GM19351 (cell line): Measurements from ENCODE around the gene TCTN2.

Experiments
- ATAC-seq: cut with Tn5 transposase; IDR thresholded peaks from one replicate; pipeline ENCODE4 v1.9.1; 2021; ENCODE audit warnings: mild to moderate bottlenecking, moderate library complexity; ENCODE audit not compliant: unreplicated experiment

The TCTN2 gene

DNA sequence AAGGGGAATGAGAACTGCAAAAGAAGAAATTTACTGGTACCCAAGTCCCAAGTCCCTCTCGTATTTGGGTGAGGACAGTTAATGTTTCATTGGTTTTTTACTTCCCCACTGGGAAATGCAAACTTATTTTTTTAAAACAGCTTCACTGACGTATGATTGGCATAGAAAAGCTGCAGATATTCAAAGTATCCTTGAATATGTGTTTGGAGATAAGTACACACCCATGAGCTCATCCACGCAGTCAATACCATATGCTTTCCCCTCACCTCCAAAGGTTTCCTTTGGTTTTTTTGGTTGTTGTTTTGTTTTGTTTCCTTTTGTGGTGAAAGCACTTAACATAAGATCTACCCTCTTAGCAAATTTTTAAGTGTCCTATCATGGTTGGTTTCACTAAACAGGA, 13.1 kb downstream of the TCTN2 start:
- ATAC-seq = no peak

DNA sequence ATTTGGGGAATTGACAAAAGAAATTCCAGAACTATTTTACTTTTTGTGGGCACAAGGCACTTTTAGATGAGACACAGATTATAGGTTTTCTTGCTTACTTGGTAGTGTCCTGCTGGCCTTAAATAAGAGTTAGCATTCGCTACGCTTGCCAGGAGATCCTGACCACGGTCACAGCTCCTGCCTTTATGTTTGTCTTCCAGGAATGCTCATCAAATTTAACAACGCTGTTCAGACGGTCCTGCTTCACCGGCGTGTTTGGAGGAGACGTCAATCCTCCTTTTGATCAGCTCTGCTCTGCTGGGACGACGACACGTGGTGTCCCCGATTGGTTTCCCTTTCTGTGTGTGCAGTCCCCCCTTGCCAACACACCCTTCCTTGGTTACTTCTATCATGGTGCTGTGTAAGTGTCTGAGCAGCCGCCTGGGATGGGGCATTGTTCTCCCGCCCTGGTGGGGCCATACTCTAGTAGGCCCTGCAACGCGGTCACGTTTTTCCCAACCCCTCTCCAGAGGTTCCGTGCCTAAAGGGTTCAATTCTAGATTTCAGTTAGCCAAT, 15.8 kb downstream of the TCTN2 start:
- no peak for ATAC-seq

DNA sequence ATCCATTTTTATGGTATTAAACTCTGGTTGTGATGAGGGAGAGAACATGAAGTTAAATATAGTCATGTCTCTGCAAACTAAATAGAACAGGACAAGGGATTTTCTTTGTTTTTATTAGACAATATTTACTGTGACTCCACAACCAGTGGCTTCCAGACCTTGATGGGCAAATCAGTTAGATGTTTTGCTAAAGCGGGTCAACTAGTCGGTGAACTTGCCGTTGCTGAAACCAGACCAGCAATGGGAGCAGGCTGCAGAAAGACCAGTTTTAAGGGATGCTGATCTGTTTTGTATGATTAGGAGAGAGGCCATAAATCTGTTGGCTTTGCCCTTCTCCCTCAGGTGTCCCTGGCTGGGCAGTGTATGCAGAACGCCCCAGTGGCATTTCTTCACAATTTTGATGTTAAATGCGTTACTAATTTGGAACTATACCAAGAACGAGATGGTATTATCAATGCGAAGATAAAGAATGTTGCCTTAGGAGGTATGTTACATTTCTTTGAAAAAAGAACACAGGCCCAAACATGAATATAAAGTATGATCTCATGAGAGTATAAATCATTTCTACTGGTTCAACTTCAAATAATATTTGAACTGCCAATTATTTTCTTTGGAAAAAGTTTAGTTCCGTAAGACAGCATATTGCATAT, 19.4 kb downstream of the TCTN2 start:
- ATAC-seq = no peak

DNA sequence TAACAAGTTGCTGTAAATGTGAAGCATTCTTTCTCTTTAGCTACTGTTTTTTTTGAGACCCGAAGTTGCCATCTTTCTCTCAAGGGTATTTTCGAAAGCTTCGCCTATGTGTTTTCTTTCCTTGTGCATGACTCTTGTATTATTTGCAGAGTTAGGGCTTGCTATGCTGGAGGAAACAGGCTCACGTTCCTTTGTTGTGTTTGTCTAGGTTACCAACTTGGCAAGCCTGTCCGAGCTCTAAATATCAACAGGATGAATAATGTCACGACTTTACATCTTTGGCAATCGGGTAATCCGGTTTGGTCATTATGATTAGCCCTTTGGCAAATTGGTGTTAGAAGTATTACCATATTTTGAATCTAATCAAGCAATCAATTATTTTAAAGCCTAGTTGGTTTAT, 25.3 kb downstream of the TCTN2 start:
- ATAC-seq = no peak

DNA sequence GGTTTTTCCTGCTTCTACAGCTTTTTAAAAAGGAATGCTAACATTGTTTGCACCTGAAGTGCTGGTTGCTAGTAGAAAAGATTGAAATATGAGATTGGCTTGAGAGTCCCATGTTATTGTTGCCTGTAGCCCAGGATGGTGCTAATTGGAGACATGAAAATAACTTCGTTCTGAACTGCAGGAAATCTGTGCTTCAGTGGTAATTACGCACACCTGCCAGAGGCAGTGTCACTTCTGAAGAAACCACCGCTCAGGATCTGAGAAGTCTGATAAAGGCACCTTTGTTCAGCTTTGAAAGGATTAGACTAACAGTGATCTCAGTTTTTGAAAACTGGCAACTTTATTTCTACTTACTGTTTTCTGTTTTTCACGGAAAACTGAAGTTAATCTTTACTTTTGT, 25.7 kb downstream of the TCTN2 start:
- ATAC-seq = no peak

DNA sequence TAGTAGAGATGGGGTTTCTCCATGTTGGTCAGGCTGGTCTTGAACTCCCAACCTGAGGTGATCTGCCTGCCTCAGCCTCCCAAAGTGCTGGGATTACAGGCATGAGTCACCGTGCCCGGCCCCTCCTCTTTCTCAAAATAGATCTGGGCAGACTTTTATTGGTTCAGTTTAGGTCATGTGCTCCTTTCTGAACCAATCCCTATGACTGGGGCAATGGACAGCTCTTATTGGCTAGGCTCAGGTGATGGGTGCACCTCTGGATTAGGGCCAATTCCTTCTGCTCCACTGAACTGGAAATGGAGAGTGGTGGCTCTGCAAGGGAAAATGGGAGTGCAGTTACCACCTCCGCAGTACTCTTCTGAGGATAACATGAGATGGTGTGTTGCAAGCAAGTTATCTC, 35.0 kb downstream of the TCTN2 start:
- ATAC-seq = no peak

DNA sequence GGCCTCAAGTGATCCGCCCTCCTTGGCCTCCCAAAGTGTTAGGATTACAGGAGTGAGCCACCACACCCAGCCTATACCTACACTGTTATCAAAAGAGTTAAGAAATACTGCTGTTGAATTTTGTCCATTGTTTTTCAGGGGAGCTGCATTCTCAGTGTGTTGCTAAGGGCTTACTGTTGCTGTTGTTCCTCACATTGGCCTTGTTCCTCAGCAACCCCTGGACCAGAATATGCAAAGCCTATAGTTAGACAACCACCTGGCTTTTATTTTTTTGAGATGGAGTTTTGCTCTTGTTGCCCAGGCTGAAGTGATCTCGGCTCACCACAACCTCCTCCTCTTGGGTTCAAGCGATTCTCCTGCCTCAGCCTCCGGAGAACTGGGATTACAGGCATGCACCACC, 36.6 kb downstream of the TCTN2 start:
- ATAC-seq = no peak

DNA sequence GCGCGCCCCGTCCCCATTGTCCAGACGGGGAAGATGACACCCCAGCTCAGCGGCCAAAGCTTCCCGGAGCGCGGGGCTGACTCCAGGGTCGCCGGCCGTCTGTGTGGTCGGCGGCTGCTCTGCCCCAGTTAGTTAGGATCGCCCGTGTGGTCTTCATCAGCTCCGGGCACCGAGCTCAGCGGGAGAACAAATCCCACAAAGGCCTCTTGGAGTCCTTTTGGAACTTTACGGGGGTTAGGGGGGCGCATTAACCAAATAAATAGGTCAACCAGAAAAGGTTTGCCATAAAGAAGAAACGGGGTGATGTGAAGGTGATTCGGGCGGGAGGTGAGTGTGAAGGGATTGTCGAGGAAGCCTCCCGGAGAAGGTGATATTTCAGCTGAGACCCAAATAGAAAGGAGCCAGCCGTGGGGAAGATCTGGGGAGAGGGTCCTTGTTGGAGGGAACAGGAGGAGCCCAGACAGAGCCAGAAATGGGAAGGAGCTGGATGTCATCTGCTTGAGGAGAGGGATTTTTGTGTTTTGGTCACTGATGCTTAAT, 41.9 kb downstream of the TCTN2 start:
- ATAC-seq = no peak

DNA sequence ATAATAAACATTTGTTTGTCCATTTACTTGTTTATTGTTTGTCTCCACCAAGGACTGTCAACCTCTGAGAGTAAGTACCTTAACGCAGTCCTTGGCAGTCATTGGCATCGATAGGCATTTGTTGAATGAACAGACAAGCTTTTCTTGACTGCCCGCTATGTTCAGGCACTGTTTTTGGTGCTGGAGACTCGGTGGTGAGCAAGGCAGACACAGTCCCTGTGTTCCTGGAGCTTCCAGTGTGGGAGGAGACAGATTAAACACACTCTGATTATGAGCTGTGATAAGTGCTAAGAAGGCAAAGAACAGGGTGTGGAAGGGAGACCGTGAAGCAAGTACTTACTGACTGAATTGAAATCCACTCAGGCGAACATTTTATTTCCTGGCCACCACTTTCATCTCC, 42.5 kb downstream of the TCTN2 start:
- ATAC-seq = no peak

DNA sequence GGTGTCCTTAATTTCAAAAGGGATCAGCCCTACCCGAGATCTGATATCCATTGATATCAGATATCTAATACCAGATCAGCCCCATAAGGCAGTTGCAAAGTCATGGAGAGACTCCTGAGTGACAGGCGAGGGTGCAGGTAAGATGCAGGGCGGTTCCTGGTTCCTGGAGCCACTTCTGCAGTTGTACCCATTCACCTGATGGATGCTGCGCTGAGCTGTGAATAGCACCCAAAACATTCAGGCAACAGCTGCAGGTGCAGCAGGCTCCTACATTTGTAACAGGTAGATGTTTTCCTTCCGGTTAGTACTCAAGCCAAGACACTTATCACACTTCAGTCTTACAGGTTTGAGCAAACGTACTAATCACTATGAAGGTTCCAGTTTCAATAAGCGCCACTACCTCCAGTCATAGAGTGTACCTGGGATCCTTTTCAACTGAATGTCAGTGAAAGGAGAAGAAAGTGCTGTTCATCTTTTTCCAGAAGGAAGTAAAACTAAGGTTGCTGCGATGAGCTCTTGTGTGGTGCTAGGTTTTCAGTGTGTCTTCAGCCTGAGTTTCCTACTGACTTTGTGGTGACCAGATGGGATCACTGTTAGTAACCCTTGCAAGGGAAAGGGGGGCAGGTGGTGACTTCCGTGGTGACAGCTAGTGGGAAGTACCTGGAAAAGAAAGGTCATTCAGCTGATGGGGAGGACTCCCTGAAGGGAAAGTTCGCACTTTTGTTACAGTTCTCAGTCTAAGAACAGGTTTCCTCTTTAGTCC, 43.1 kb downstream of the TCTN2 start:
- no peak for ATAC-seq

DNA sequence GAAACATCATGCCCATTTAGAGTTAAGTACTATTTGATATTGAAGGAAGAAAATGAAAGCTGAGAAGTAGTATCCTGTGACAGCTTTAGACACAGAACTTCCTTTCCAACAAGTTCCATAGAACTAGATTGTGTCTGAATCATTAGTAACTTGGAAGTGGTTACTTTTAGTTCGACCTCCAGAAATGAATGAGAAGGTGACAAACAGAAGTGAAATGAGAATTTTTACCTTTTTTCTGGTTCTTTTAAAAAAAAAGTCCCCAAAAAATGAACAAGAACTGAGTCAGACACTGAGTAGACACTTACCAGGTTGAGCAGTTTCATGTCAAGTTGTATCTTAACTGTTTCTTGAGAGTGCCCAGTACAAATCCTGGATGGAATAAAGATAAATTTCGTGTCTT, 44.3 kb downstream of the TCTN2 start:
- no peak for ATAC-seq

DNA sequence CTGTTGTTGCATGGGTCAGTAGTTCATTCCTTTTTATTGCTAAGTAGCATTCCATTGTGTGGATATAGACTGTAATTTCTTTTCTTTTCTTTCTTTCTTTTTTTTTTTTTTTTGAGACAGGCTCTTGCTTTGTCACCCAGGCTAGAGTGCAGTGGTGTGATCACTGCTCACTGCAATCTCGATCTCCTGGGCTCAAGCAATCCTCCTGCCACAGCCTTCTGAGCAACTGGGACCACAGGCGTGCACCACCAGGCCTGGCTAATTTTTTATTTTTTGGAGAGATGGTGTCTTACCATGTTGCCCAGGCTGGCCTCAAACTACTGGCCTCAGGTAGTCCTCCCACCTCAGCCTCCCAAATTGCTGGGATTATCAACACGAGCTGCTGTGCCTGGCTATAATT, 46.4 kb downstream of the TCTN2 start:
- ATAC-seq = no peak

DNA sequence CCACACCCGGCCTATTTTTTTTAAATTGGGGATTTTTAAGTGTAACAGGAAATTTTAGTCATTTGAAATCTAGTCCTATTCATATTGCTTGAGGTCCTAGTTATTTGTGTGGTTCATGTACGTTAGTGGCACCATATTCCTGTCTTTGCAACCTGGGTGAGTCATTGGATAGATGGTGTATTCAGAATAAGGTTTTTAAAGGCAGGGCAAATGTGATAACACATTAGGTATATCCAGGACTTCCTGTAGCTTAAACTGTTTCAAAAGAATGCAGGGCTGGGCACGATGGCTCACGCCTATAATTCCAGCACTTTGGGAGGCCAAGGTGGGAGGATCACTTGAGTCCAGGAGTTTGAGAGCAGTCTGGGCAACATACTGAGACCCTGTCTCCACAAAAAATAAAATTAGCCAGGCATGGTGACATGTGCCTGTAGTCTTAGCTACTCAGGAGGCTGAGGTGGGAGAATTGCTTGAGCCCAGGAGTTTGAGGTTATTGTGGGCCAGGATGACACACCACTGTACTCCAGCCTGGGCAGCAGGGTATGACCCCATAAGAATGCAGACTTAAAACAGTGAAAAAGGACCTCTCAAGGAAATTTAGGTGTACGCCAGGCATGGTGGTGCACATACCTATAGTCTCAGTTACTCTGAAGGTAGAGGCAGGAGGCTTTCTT, 49.4 kb downstream of the TCTN2 start:
- ATAC-seq = no peak

DNA sequence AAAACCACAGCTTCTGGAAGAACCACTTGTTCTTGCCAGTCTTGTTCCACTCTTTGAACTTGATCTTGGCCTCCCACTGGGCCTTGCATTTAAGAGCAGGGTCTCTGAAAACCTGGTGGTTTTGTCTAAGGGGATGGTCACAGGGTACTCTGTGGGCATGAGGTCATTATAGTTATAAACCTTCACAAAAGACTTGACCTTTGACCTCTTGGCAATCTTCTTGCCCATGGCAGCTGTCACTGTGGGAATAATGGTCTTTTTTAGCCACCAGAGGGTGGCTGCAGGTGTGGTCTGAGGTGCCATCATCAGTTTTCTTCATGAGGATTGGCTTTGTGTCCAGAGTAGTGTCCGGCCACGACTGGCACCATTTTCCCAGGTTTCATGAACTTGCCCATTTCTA, 50.3 kb downstream of the TCTN2 start:
- no peak for ATAC-seq

DNA sequence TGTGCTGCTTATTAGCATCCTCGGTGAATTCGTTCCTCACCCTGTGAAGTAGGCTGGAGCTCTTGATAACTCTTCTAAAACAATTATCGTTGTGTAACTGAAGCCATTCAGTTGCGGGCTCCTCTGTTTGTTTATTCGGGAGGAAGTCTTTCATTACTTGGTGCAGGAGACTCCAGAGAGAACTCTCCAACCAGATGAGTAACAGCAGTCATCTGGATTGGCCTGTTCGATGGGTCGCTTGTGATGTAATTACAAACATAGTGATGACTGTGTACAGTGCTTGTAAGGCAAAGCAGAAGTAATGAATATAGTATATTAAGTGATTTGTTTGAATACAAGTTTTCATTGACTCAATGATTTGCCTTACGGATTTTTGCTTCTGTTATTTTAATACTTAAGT, 52.1 kb downstream of the TCTN2 start:
- ATAC-seq = no peak

DNA sequence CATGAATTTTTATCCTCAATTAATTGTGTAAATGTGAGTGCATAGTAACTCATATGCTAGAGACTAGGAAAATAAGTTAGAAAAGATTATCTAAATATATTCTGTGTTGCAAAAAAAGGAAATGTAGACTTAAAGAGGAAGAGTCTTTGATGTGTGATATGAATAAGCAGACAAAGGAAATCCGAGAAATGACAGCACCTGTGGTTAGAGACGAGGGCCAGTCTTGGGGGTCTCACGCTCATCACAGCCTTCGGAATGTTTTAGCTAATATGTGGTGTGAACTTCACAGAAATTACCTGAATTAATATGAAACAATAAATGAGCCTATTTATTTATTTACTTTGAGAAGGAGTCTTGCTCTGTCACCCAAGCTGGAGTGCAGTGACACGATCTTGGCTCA, 52.9 kb downstream of the TCTN2 start:
- ATAC-seq = no peak

DNA sequence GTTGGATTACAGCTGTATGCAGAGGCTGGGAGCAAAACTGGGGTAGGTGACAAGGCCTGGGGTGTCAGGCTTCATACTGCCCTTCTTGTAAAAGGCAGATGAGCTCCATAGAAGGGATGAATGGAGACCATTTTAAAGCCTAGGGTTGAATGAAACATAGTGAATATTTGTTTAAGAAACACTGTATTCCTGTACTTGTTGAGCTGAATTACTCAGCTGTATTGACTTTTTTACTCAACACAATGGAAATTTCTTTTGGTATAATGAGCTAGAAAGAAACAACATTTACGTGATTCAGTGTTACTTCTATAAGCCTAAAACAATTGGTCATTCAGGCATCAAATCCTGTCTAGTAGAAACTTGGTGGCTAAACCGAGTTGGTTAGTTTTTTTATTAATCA, 55.3 kb downstream of the TCTN2 start:
- no peak for ATAC-seq

DNA sequence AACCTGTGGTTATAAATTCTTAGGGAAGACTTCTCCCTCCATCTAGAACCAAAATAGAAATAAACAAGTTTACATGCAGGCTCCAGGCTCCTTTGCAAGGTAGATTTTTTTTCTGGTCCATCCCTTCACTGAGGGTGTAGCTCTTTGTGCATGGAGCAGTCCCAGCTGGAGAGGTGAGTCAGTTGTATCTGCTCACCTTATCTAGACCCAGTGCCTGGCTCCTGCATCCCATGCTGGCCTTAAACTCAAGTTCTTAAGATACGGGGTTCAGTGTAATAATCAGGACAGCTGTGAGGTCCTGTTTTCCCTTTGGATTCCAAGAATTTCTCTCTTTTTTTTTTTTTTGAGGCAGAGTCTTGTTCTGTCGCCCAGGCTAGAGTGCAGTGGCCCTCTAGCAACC, 56.0 kb downstream of the TCTN2 start:
- no peak for ATAC-seq

DNA sequence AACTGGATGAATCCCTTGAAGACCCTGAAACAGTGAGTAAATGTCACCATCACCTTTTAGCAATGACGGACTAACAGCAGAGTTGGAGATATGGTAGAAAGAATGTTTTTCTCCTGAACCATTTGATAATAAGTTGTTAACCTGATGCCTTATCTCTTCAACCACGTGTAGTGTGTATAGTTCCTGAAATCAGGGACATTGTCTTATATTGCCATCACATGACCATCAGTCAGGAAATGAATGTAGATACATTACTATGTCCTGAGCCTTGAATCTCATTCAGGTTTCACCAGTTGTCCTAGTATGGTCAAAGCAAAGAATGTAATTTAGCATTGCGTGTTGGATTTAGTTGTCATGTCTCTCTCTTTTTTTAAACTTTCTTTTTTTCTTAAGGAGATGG, 57.0 kb downstream of the TCTN2 start:
- ATAC-seq = no peak

DNA sequence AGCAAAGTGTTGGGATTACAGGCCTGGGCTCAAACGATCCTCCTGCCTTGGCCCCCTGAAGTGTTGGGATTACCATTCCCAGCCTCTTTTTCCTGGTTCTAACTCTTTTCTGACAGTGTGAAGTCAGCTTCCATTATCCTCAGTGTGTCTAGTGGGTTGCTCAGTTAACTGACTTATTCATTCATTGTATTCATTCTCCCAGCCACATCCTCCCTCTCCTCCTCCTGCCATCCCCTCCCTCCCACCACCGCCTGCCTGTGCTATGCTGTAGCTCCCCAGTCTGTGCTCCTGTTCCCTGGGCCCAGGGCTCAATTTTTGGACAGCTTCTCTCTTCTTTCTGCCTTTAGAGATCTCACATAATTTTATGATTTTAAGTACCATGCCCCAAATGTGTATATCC, 60.7 kb downstream of the TCTN2 start:
- no peak for ATAC-seq

DNA sequence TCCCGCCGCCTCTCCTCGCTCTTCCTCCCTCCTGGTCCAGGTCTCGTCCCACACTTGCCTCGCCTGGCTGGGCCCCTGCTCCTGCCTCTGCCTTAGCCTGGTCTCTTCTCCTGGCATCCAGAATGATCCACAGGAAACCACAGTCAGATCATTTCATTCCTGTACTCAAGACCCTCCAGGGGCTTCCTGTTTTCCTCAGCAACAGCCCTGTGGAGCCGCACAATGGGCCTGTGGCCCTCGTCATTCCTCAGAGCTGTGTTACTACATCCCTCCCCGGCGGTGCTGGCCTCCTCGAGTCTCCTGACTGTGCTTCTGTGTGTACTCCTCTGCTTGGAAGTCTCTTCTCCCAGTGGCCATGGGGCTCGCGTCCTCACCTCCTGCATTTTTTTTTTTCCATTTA, 61.3 kb downstream of the TCTN2 start:
- no peak for ATAC-seq

DNA sequence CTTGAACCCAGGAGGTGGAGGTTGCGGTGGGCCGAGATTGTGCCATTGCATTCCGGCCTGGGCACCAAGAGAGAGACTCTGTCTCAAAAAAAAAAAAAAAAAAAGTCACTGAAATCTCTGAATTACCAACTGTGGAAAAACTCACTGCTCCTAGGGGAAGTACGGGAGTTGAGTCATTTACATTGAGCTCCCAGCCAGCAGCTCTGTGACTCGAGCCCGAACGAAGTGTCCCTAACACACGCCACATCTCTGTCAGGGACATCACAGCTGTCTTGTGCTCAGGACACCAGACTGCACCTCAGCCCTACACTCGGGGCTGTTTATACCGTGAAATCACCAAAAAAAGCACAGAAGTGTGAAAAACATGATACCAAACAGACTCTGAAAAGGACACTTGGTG, 62.3 kb downstream of the TCTN2 start:
- no peak for ATAC-seq
